HL-60/S4 treated with phorbol 12-myristate 13-acetate at 8.2 ng/mL for 4 days and 3 days (cell line): Measurements from ENCODE around the gene DUSP11.
"Not testable (repeated sequence)": the region's sequence is repeated elsewhere in the genome, so short reads cannot be mapped to it uniquely, and the experiment has no call there.

Source experiments
- in situ Hi-C: fragments of 300-500 bp; cut with MboI; formaldehyde crosslinking; loops from 2 replicates; pipeline ENCODE4 v1.15.0; 2022; ENCODE audit warnings: low sequenced_read_pairs

Gene DUSP11

GRCh38 chr2:73779467-73780236 is at the start of gene DUSP11:
DUSP11 (minus strand) TSS chr2:73780103; CDS start chr2:73779974, 129 bp downstream.
- in situ Hi-C loops: no loop called here

- in situ Hi-C loops: no loop called here
These were observed 49.1 kb upstream of the DUSP11 start, which contains the start of gene STAMBP for GRCh38 chr2:73828818-73829570. STAMBP (plus strand) TSS chr2:73828961; CDS start chr2:73830857, 1,896 bp downstream.

DNA sequence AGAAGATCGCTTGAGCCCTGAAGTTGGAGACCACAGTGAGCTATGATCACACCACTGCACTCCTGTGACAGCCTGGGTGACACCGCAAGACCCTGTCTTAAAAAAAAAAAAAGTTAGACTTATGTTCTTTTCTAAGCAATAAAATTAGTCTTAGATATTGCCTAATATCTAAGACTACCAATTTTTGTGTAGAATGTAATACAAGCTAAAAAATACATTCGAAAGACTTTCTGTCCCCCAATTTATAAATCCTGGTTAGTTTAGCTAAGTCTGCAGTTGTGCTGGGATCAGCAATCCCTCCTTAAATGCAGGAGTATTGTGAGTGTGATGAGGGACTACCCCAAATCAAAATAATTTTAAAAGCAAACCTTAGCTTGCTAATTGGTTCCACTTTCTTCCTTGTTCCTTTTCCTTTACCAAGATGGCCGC is 48.5 kb upstream of the DUSP11 start:
- in situ Hi-C loops: no loop called here

GRCh38 chr2:73827660-73828388 is 47.9 kb upstream of the DUSP11 start:
- in situ Hi-C loops: no loop called here

- in situ Hi-C loops: no loop called here
These were observed 47.1 kb upstream of the DUSP11 start for GRCh38 chr2:73827018-73827417.

GRCh38 chr2:73825408-73825807 is 45.5 kb upstream of the DUSP11 start:
- in situ Hi-C loops: no loop called here

- in situ Hi-C loops: no loop called here
These were observed 44.1 kb upstream of the DUSP11 start for GRCh38 chr2:73823916-73824523.

DNA sequence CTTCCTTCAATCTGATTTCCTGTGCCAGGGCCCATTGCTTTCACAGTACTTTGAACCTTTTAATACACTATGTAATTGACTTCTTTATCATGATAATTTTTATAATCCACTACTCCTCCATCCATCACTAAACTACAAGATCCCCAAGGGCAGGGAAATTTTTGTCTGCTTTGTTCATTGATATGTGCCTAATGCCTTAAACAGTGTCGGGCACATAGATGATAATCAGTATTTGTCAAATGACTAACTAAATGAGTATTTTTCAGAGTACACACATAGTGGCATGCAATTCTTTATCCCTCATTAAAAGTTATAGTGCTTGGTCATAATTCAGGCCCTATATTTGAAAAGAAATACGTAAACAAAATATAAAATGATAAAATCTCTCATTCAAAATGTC is 43.5 kb upstream of the DUSP11 start:
- in situ Hi-C loops: no loop called here

DNA sequence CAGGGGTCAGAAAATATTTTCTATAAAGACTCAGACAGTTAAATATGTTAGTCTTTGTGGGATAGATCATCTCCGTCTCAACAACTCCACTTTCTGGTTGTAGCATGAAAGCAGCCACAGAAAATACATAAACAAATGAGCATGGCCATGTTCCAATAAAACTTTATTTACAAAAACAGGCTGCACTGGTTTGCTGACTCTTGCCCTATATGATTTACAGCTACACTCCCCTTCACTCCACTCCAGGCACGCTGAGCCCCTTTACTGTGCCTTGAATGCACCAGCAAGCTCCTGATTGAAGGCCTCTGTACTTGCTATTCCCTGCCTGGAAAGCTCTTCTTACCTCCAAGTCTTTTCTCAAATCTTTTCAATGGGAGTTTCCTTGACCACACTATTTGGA is 43.1 kb upstream of the DUSP11 start:
- in situ Hi-C loops: no loop called here

DNA sequence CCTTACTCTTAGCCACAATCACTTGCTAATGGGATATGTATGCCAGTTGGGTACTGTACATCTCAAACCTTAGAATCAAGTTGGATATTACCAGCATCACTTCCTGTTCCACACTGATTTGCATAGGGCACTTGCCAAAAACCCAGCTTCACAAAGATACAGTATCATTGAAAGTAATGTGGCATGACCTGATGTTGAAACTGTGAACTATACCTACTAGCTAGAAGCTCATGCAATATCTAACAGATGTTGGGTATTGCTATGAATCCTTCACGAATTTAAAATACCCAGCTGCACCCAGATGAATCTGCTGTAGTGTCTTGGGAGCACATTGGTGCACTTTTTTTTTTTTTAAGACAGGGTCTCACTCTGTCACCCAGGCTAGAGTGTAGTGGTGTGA is 42.4 kb upstream of the DUSP11 start:
- in situ Hi-C loops: no loop called here

DNA sequence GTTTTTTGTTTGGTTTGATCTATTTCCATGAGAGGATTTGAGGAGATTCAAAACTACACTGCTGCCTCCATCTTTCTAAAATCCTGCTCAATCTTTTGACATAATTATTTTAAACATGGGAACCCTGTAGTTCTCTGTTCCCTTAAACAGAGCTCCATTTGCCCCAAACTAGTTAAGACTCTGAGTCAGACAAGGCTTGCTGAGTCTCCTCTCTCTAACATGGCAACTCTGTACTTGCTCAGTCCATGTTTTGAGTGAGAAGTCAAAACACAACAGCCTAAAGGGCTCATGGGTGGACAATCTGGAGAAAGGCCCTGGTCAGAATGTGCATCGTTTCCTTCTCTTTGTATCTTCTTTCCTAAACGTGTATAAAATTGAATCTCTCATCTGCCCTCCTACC is 41.8 kb upstream of the DUSP11 start:
- in situ Hi-C loops: no loop called here

DNA sequence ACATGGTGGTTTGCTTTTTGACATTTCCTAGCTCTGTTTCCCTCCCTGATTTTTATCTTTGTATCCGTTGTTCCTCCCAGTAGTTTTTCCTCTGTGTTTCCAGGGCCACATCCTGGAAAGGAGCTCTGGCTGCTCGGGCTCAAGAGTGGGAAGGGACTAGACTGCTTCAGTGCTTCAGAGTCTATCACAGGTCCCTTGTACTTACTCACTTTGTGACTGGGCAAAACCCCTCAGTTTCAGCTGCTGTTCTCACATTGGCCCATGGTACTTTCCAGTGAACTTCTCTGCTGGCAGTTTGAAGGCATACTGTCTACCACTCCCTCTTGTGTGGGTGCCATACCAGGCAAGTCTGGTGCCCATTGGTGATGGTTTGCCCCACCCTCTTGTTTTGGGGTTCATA is 41.3 kb upstream of the DUSP11 start:
- in situ Hi-C loops: no loop called here

DNA sequence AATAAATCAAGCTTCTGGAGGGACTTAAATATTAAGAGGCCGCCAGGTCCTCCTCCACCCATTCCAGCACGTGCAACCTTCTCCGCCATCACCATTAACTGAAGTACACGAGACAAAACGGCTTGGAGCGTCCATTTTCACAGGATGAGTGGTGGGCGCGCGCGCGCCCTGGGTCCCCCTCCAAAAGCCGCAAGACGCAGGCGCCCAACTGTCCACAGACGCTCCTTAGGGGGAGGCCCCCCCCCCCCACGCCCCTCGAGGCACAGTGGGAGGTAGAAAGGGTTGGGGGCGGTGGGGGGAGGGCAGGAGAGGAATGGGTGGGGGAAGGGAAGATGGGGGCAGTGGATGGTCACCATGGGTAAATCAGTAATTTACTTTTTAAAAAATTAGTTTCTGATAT is 38.4 kb upstream of the DUSP11 start:
- in situ Hi-C loops: no loop called here

DNA sequence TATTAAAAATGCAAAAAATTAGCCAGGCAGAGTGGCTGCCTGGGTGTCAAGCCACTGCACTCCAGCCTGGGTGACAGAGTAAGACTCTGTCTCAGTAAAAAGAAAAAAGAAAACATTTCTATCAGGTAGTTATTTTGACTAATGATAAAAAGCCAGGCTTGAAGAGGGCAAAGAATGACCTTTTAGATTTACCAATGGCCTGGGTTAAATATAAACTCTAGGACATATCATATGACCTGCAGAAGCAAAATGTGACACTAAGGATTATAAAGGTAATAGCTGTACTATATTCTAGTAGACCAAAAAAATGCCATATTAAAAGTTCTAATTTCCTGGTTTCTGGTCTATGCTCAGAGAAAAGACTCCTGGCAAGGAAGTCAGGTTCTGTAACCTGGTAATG is 32.7 kb upstream of the DUSP11 start:
- in situ Hi-C loops: no loop called here

- in situ Hi-C loops: no loop called here
These were observed 32.0 kb upstream of the DUSP11 start for GRCh38 chr2:73811878-73812277.

DNA sequence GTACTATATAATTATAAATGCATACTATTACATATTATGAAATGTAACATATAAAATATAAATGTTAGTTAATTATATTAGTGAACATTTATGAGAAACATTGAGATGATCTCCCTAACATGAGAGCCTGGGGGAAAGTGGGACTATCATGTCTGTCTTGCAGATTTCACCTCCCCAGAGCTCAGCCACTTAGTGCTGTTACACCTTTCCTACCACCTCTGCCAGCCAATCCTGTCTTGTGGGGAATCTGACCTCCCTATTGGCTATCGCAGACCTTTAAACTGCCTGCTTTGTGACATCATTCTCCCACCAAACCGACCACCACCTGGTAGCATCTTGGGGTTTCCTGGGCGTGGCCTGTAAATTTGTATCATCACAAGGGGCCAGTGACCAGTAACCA is 4.0 kb upstream of the DUSP11 start, which contains the start of gene C2orf78:
Gene C2orf78, plus strand, starts transcription at position 301 of the 400 bp plus-strand sequence. CDS start 127 bp downstream, outside the sequence.
- in situ Hi-C loops: not testable (repeated sequence)

DNA sequence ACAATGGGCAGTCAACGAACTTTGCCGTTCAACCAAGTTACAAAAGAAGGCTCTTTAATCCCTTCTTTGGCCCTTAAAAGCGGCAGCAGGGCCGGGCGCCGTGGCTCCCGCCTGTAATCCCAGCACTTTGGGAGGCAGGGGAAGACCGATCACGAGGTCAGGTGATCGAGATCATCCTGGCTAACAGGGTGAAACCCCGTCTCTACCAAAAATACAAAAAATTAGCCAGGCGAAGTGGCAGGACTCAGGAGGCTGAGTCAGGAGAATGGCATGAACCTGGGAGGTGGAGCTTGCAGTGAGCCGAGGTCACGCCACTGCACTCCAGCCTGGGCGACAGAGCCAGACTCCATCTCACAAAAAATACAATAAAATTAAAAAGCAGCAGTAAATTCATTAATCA is 3.5 kb upstream of the DUSP11 start:
- in situ Hi-C loops: not testable (repeated sequence)

GRCh38 chr2:73780237-73780582 is 307 bp upstream of the DUSP11 start:
- in situ Hi-C loops: no loop called here

- in situ Hi-C loops: not testable (repeated sequence)
These were observed 936 bp downstream of the DUSP11 start for GRCh38 chr2:73778867-73779466.

- in situ Hi-C loops: no loop called here
These were observed 2.9 kb downstream of the DUSP11 start for GRCh38 chr2:73776869-73777519.
